ENCODE measurements around the gene COMMD7. TPM values are rescaled to one million over a fixed set of nuclear protein-coding genes. Genes with fewer than 3 reads are reported as not detected.
A peak's percentile ranks its signal among the peaks of the same experiment; 100 is the strongest.
"Not testable (repeated sequence)": the region's sequence is repeated elsewhere in the genome, so short reads cannot be mapped to it uniquely, and the experiment has no call there.

COMMD7 gene
- polyA plus RNA-seq, 4 donors = 73.7 to 77.8 (median 74.8) TPM

DNA sequence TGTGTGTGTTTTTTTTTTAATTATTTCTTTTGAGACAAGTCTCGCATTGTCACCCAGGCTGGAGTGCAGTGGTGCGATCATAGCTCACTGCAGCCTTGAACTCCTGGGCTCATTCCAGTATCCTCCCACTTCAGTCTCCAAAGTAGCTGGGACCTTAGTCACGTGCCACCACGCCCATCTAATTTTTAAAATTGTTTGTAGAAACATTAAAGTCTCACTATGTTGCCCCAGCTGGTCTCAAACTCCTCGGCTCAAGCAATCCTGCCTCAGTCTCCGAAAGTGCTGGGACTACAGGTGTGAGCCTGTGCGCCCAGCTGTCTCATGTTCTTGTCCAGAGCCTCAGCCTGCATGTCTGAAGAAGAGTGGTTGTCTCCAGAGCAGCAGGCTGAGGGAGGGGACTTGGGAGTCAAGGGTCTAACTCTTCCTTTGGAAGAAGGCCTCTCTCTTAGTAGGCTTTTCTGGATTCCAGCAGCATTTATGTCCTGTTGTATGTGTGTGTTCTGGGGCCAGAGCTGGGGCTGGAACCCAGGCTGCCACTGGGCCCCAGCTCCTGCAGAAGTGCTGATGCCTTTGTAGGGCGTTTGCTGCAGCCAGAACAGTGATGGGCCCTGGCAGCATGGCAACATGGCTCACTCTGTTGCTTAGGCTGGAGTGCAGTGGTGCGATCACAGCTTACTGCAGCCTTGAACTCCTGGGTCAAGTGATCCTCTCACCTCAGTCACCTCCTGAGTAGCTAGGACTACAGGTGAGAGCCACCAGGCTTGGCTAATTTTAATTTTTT is 24.3 kb upstream of the COMMD7 start:
- no peak for DNase-seq (ENCODE audit: low read depth in 4 of 4, low spot score in 3 of 4)

DNA sequence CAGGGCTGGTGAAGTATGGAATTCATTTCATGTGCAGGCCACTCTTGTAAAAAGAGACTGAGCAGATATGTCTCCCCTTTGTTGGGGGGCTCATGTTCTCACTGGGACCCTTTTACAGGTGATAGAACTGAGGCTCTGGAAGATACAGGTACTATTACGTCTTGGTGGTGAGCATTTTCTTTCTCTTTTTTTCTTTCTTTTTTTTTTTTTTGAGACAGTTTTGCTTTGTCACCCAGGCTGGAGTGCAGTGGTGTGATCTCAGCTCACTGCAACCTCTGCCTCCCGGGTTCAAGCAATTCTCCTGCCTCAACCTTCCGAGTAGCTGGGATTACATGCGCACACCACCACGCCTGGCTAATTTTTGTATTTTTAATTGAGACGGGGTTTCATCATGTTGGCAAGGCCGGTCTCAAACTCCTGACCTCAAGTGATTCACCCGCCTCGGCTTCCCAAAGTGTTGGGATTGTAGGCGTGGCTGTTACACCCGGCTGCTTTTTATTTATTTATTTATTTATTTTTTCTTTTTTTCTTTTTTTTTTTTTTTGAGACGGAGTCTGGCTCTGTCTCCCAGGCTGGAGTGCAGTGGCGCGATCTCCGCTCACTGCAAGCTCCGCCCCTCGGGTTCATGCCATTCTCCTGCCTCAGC is 22.1 kb upstream of the COMMD7 start:
- DNase-seq (ENCODE audit: low read depth in 4 of 4, low spot score in 3 of 4) = not testable (repeated sequence)

DNA sequence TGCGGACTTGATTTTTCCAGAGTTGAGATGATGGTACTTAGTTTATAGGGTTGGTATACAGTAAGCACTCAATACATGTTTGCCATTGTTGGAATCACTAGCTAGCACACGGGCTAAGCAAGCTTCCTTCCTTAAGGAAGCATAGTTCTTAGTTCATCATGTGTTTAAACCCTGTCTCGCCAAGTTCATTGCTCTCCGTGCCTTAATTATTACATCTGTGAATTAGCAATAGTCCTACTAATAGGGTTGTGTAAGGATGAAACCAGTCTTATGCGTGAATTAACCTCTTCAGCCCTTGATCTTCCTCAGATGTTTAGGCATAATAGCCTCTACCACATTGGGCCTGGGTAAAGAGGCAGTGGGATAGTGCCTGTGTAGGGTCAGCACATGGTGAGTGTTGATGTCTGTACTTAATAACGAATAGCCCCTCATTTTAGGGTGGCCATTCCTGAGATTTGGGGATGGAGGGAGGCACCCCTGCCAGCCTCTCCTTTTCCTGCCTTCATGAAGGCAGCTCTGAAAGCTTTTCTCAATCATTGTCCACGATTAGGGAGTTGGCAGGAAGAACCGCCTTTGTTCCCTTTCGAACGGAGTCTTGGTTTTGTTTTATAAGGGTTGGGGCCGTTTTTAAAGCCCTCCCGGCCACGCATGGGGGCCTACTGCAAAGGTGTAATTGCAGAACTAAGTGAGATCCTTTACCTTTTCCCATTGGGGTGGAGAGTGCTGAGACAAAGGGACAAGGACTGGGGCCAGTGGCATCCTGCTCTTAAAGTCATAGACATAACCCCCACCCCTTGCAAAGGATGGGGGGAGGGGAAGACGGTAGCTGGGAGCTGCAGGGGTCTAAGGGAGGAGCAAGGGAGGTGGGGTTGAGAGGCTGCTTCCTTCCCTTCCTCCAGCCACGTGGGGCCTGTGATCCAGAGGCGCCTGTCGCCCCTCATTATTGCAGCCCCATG is 21.0 kb upstream of the COMMD7 start:
- DNase-seq (ENCODE audit: low read depth in 4 of 4, low spot score in 3 of 4) = no peak

DNA sequence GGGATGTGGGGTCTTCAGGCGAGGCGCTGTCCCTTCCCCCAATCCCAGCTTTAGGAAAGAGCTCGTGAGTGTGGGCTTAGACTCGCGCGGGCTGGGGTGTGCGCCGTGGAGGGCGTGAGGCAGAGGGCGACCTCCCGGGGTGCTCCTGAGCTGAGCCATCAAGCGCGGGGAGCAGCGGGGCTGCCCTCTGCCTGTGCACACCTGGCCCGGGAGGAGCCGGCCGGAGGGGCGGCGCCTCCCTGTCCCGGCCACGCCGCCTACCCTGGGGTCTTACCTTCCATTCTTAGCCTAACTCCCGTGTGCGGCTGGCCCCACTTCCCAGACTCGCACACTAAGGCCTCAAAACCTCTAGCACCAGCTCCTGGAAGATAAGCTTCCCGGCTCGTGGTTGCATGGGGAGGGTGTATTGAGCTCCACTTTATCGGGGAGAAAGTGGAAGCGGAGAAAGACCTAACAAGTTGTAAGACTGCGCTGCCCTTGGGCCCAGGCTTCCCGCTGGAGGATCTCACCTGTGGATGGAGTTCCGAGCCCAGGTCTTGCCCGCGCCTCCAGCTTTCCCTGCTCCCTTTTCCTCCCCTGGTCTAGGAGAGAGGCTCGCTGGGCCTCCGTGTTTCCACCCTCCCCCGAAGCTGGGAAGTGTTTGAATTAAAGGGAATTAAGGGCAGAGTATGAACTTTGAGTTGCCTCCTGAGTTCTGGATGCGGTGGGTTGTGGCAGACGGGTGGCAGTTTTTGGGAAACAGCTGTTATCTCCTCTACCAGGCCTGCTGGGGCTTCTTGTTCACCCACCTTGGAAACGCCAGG is 20.1 kb upstream of the COMMD7 start:
- DNase-seq (ENCODE audit: low read depth in 4 of 4, low spot score in 3 of 4) = no peak

DNA sequence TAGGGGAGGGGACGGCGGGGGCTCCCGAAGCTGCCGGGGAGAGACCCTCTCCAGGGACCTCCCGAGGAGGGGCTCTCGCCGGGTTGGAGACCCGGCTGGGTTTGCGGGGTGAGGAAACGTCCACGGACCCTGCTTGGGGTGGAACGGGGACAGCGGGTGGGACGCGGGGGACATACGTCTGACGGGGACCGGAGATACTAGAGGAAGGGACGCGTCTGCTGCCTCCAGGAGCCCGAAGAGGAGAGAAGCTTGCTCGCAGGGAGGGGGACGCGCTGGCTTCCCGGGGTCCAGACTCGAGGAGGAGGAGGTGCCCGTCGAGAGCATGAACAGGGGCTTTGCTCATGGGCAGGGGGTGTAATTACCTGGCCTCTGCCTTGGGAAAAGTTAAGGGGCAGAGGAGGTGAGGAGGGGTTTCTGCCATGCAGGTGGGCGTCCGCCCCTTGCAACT is 19.5 kb upstream of the COMMD7 start:
- no peak for DNase-seq (ENCODE audit: low read depth in 4 of 4, low spot score in 3 of 4)

DNA sequence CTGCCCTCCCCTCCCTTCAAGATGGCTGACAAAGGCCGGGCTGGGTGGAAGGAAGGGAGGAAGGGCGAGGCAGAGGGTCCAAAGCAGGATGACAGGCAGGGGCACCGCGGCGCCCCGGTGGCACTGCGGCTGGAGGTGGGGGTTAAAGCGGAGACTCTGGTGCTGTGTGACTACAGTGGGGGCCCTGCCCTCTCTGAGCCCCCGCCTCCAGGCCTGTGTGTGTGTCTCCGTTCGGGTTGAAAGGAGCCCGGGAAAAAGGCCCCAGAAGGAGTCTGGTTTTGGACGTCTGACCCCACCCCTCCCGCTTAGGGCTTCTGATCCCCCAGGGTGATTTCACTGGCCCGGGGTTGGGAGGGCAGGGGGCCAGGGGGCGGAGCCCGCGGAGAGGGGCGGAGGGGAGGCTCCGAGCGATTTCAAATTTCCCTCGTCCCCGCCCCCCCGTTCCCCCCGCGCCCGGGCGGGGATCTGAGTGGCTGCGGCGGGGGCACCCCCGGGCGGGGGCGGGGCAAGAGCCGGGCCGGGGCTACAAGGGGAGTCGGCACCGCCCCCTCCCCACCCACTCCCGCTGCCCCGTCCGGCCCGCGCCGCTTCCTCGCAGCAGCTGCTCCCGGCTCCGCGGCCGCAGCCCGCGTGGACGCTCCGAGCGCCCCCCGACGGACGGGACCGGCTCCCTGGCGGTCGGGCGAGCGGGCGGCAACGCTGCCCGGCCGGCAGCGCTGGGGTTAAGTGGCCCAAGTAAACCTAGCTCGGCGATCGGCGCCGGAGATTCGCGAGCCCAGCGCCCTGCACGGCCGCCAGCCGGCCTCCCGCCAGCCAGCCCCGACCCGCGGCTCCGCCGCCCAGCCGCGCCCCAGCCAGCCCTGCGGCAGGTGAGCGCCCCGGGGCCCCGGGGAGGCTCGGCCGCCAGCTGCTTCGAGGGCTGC is 18.8 kb upstream of the COMMD7 start, which contains the start of gene DNMT3B:
Gene DNMT3B, plus strand, starts transcription at position 555 of the 923 bp plus-strand sequence. CDS start 17,939 bp downstream, outside the sequence.
- peak in 1 of 4 donors; percentile 54 for DNase-seq (ENCODE audit: low read depth in 4 of 4, low spot score in 3 of 4)

DNA sequence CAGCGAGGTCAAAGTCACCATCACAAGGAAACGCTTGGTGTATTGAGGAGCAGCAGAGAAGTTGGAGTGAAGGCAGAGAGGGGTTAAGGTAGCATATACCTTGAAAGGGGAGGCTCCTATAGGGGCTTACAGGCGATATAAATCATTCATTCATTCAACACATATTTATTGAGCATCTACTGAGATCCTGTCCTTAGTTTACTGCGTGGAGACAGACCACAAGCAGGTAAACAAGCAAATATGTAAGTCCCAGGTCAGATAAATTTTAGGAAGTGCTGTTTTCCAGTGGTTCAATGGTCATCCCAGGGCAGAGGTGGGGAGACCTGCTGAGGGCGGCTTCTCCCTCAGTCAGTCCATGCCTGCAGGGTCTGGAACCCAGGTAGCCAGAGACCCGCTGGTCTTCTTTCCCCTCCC is 18.2 kb upstream of the COMMD7 start:
- DNase-seq (ENCODE audit: low read depth in 4 of 4, low spot score in 3 of 4) = no peak

DNA sequence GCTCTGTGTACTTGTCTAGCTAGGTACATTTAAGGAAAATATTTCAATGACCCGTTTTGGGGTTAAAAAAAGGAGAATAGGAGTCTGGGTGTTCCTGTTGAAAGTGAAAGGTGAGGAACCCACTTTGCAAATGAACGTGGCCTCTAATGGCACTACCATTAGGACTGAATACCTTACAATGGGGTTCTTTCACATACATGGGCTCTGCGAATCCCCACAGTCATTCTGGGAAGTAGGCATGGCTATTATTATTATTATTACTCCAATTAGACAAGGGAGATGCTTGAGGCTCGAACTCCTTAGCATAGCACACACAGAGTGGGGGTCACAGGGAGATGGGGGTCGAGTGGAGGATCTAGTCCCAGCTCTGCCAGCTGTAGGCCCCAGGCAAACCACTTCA is 12.9 kb upstream of the COMMD7 start:
- DNase-seq (ENCODE audit: low read depth in 4 of 4, low spot score in 3 of 4) = no peak

DNA sequence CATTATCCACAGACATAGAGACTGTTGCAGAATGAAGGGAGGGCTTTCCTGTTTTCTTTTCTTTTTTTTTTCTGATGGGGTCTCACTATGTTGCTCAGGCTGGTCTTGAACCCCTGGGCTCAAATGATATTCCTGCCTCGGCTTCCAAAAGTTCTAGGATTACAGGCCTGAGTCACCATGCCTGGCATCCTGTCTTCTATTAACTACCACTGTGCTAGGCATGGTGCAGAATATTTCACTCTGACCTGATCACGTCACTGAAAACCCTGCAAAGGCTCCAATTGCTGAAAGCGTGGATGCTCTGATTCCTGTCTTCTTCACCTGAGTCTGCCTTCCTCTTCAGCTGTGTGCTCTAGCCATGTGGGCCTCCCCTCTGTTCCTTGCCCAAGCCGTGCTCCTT is 10.5 kb upstream of the COMMD7 start:
- DNase-seq (ENCODE audit: low read depth in 4 of 4, low spot score in 3 of 4) = no peak

DNA sequence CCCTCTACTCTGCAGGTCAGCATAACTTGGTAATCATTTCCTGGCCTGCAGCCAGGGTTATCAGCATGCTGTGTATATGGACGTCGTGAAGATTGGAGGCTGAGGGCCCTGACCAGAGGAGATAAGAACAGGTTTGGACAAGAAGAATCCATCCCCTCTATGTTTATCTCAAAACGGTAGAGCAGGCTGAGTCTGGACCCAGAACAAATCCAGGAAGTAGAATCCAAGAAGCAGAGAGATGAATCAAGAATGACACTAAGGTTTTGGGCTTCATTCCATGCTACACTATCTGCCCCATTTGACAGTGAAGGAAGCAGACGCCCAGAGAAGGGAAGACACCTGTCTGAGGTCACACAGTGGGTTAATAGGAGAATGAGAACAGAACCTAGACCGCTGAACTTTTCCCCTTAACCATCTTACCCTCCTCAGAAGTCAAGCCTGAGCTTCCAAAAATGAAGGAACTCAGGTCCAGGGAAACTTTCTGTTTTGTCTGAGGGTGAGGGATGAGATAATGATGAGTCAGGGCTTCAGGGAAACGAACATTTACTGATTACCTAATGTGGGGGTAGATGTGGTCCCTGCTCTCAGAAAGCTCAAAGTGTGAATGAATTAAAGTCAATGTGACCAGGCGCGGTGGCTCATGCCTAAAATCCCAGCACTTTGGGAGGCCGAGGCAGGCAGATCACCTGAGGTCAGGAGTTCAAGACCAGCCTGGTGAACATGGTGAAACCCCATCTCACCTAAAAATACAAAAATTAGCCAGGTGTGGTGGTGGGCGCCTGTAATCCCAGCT is 9.4 kb upstream of the COMMD7 start:
- DNase-seq (ENCODE audit: low read depth in 4 of 4, low spot score in 3 of 4) = no peak

DNA sequence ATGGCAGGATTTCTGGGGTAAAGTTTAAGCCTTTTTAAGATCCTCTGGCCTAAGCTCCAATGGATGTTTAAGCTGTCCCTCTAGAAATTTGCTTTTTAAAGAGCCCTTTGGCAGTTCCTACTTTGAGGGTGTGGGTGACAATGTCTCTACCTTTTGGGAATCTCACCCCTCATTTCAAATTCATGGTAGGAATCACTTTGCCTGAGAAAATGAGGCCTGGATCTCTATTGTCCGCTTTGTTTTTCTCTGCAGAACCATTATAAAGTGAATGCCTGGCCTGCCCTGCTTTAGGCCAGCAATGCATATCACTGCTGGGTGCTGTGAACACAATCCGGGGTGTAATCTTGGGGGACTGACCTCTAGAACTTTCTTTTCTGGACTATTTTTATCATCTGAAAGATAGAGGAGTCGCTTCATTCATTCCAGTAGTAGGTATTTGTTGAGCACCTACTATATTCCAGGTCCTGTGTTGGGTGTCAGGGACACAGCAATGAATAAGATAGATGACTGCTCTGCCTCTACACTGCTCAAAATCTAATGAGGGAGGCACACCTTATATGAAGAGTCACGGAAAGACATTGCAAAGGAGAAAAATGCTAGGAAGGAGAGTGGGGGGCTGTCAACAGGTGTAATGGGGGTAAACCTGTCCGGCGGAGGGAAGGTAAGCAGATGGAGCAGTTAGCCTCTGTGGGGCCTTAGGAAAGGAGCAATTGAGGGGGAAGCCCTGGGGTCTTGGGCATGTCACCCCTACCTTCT is 8.6 kb upstream of the COMMD7 start:
- no peak for DNase-seq (ENCODE audit: low read depth in 4 of 4, low spot score in 3 of 4)

DNA sequence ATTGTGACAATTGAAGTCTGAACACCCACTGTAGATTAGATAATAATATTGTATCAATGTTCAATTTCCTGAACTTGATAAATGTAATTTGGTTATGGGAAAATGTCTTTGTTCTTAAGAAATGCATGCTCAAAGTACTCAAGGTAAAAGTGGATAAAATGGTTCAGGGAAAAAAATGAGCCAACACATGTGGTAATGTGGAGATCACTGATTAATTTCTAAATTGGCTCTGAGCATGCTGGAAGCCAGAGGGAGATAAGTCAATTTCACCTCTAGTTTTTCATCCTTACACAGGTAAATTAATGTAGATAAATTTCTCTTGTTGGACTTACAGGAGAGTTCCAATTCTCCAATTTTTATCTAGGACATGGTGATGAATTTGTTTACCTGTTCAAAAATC is 8.0 kb upstream of the COMMD7 start:
- no peak for DNase-seq (ENCODE audit: low read depth in 4 of 4, low spot score in 3 of 4)

DNA sequence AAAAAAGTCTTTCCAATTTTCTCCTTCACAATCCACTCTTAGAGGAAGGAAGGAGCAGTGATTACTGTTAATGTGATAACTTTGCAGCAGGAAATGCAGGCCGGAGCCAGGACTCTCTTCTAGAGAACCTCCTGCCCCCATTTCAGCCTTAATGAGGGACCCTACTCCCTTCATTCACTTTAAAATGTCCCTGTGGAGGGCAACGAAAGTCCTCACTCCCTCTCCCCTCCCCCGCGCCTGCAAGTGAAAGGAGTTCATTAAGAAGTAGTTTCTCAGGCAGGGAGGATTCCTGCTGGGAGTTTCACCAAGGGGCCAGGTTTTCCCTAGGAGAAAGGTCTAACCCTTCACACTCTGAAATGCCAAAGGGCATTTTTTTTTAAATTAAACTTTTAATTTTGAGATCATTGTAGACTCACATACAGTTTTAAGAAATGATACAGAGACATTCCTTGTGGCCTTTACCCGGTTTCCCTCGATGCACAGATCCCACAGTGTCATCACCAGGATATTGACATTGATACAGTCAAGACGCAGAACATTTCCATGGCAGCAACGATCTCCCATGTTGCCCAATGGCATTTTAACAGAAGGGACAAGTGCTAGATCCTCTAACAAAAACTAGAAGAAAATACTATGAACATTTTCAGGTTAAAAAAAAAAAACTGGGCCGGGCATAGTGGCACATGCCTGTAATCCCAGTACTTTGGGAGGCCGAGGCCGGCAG is 6.8 kb upstream of the COMMD7 start:
- no peak for DNase-seq (ENCODE audit: low read depth in 4 of 4, low spot score in 3 of 4)

DNA sequence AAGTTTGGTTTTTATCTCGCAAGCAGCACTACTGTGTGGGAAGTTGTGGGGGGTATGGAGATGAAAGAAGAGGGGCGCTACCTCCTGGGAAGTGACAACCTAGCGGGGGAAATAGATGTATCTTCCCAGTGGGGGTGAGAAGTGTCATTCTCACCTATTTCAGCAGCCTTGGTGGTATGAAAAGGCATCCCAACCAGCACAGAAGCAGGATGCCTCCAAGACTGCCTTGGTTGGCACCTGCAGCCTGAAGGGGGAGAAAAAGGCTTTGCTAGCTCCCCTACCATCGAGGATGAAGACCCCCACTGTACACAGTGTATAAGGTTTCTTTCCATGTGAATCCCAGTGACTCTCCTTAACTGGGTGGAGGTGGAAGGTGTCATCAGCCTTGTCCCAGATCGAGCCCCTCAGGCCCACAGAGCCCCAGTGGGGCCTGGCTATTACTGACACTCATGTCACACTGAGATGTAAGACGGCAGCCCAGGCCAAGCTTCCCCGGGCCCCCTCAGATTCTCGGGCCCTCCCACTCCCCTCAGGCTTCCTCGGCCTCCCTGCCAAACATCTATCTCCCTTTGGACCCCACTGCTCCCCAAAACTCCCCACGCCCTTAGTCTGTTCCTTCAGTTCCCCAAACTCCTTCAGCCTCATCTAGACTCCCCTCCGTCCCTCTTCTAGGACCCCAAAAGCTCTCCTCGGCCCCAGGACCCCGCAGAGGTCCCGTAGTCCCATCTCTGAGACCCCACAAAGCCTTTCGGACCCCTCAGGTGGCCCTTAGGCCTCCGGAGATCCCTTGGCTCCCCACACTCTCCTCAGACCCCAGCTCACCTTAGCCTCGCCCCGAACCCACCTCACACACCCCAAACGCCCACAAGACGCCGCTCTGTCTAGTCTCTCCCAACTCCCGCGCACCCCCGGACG is 688 bp downstream of the COMMD7 start:
- DNase-seq (ENCODE audit: low read depth in 4 of 4, low spot score in 3 of 4) = no peak

DNA sequence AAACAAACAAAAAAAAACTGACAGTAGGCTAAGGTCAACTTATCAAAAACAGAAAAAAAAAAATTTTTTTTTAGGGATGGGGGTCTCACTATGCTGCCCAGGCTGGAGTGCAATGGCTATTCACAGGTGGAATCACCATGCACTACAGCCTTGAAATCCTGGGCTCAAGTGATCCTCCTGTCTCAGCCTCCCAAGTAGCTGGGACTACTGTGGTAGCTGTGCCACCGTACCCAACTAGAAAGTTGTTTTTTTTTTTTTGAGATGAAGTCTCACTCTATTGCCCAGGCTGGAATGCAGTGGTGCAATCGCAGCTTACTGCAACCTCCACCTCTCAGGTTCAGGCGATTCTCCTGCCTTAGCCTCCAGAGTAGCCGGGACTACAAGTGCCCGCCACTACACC is 2.1 kb downstream of the COMMD7 start:
- DNase-seq (ENCODE audit: low read depth in 4 of 4, low spot score in 3 of 4) = no peak

Measured in right renal pelvis (tissue), 4 donors.